ENCODE data around the gene QTRT2.

QTRT2 gene

DNA sequence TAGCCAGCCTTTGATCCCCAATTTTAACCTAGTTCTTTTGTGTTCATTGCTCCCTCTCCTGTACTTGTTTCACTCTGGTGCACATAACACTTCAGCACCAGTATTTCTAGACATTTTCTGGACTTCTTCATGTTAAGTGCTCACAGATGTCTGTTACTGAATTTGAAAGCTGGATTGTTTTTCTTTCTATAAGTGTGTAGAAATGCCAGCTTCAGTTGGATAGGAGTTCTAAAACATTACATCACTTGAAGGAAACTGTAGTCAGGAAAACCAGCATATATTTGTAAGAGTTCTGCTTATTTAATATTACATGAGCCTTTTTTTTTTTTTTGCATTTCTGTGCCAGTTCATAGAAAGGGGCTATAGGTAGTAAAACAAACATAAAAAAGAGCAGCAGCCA is 21.6 kb downstream of the QTRT2 start:
- no peak for DNase-seq (ENCODE audit: low spot score)

- DNase-seq (ENCODE audit: low spot score), result no peak
Measured at GRCh38 chr3:114079761-114080160, 23.2 kb downstream of the QTRT2 start.

GRCh38 chr3:114080201-114080600 is 23.7 kb downstream of the QTRT2 start:
- no peak for DNase-seq (ENCODE audit: low spot score)

DNA sequence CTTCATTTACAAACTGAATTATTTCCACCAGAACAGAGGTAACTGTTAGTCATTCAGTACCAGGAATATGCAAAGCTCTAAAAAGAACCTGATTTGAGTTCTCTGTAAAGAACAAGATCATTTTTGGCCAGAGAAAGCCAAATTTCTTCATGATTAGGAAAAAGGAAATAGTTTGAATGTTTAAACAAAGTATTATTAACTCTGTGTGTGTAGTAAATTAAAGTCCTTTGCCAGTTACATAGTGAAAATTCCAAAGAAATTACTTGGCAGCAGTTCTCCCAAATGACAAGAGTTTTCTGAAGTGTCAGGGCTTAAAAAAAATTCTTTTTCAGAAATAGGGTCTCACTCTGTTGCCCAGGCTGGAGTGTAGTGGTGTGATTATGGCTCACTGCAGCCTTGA is 24.5 kb downstream of the QTRT2 start:
- DNase-seq (ENCODE audit: low spot score), result no peak

- DNase-seq (ENCODE audit: low spot score), result no peak
Measured at GRCh38 chr3:114083112-114083511, 26.6 kb downstream of the QTRT2 start.

- no peak for DNase-seq (ENCODE audit: low spot score)
Measured at GRCh38 chr3:114086356-114086755, 29.8 kb downstream of the QTRT2 start.

DNA sequence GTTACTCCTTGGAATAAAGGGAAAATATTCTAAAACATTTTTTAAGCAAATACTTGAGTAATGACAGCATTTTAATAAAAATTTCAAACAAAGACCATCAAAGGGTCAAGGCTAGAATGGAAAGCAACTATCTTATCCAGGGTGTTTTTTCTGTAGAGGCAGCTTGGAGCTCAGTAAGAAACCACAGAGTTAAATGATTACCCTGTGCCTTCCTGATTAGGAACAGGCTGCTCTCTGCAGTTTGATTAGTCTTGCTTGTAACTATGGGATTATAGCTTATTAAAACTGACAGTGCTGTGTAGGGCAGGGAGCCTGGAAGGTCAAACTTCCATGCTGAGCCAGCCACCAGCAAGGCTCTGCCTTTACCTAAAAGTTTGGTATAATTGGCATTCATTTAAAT is 33.1 kb downstream of the QTRT2 start:
- no peak for DNase-seq (ENCODE audit: low spot score)

GRCh38 chr3:114092151-114093015 is 35.8 kb downstream of the QTRT2 start:
- no peak for DNase-seq (ENCODE audit: low spot score)

DNA sequence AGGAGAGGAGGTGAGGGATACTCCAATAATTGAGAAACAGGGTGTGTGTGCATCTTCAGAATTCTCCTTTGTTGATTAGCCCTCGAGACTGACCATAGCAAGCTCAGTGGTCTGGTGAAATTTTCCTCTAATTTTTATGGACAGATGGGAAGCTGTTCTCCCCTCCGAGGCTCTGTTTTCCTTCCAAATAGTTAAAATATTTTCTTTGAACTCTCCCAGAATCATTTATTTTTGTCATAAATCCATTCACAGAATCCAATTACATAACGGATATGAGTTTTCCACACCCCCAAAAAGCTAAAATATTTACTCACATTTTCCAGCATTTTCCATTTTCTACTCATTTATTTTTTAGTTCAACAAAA is 36.5 kb downstream of the QTRT2 start:
- no peak for DNase-seq (ENCODE audit: low spot score)

GRCh38 chr3:114093596-114093995 is 37.1 kb downstream of the QTRT2 start:
- no peak for DNase-seq (ENCODE audit: low spot score)

GRCh38 chr3:114095796-114096195 is 39.3 kb downstream of the QTRT2 start:
- no peak for DNase-seq (ENCODE audit: low spot score)

GRCh38 chr3:114101101-114101500 is 44.6 kb downstream of the QTRT2 start:
- DNase-seq (ENCODE audit: low spot score), result no peak

- no peak for DNase-seq (ENCODE audit: low spot score)
Measured at GRCh38 chr3:114103181-114103580, 46.6 kb downstream of the QTRT2 start.

DNA sequence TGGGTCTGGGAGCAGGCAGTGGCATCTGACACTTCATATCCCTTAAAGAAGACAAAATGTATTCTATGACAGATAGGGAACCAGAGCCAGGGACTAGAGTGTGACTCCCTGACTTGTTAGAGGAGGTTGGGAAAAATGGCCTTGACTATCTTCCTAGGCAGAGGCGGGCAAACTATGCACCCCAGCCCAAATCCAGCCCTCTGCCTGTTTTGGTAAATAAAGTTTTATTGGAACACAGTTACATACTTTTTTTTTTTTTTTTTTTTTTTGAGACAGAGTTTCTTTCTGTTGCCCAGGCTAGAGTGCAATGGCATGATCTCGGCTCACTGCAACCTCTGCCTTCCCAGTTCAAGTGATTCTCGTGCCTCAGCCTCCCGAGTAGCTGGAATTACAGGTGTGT is 47.3 kb downstream of the QTRT2 start:
- DNase-seq (ENCODE audit: low spot score), result no peak

DNA sequence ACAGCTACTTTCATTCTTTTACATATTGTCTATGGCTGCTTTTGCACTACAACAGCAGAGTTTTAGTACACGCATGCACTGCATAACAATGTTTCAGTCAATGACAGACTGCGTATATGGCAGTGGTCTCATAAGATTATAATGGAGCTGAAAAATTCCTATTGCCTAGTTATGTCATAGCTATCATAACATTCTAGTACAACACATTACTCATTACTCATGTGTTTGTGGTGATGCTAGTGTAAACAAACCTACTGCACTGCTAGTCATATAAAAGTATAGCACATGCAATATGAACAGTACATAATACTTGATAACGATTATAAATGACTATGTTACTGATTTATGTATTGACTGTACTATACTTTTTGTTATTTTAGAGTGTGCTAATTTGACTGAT is 47.9 kb downstream of the QTRT2 start:
- DNase-seq (ENCODE audit: low spot score), result no peak

- no peak for DNase-seq (ENCODE audit: low spot score)
Measured at GRCh38 chr3:114108137-114108536, 51.6 kb downstream of the QTRT2 start.

GRCh38 chr3:114110439-114110838 is 53.9 kb downstream of the QTRT2 start:
- DNase-seq (ENCODE audit: low spot score), result no peak

DNA sequence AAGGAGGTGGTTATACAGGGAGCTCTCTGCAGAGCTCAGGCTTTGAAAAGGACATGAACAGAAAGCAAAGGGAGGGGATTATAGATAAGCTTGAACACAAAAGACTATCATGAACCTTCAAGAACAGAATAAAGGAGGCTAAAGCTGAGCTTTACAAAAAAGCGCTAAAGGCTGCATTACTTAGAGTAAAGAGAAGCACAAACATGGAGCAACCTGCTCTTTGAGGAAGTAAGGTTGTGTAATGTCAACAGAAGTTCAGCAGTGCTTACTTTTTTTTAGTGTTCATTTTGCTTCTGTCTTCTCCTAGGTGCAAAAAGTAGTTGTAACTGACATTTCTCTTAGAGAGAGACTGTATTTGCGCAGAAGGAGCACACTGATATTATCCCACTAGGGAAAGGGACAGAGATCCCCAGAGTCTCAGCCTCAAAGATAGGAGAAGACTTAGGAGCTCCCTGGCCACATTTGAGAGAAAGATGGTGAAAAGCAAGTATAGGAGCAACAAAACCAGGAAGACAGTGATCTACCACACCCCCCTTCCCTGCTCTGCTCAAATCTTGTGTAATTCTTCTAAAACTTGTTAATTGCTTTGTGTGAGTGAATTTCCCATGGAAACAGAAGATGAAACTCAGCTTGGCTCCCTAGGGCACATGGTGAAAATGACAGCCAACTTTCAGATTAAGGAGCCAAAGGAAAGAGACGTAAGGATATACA is 54.7 kb downstream of the QTRT2 start:
- DNase-seq (ENCODE audit: low spot score), result no peak

- no peak for DNase-seq (ENCODE audit: low spot score)
Measured at GRCh38 chr3:114112696-114113095, 56.2 kb downstream of the QTRT2 start.

DNA sequence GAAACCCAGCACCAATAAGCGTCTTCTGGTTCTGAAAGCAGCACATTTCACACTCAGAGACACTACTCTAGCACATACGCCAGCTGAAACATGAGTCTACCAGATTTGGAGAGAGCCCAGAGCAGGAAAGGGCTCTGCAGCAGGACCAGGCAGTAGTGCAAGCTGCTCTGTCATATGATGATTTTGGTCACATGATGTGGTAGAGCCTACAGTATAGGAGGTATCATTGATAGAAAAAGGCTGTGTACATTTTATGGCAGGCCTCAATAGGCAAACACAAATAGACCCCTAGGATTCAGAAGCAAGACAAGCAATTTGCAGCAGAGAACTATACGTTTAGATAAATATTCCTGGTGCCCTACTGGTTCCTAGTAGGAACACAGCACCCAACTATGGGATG is 58.2 kb downstream of the QTRT2 start:
- DNase-seq (ENCODE audit: low spot score), result no peak

- DNase-seq (ENCODE audit: low spot score), result no peak
Measured at GRCh38 chr3:114115143-114115542, 58.6 kb downstream of the QTRT2 start.

DNA sequence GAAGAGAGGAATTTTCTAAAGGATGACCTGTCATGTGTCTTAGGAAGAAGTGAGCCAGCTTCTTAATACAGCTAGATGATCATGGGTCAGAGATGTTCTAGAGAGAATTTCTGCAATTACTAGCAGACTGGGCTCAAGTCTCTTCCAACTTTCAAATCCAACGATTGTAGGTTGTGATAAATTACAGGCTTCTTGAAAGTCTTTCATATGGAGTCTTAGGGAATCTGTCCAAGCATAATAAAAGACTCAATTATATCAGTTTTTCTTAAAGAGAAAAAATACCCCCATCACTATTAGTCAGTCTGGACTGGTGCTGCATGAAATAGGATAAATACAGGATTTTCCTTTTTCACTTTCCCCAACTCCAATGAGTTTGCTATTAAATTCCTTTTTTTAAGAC is 63.2 kb downstream of the QTRT2 start:
- no peak for DNase-seq (ENCODE audit: low spot score)

DNA sequence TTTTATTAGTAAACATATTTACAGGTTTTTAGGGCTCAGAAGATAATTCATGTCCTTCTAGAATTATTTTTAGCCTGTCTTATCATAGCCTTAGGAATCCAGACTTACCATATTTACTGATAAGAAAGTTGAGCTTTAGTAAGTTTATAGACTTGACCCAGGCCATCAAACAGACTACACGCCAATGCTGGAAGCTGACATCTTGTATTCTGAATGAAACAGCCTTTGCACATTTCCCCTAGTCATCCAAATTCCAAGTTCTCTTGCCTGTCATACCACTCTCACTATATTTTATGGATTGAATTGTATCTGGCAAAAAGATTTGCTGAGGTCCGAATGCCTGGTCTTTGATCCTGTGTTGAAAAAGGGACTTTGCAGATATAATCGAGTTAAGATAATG is 63.7 kb downstream of the QTRT2 start:
- DNase-seq (ENCODE audit: low spot score), result no peak

All from CD4-positive, alpha-beta T cell treated with Interleukin-6 at 100 ng/mL for 8 hours (primary cell).